KMS-11 (cell line): ENCODE results near the gene TXNRD1.

Experiments
- H2AFZ ChIP-seq: fragments of 200-600 bp; sonication (generic); 2 replicates; pipeline ENCODE4 v1.6.1; 2016; ENCODE audit warnings: antibody characterized with exemption, mixed run types, low read depth
- H3K27ac ChIP-seq: fragments of 200-600 bp; sonication (generic); 2 replicates; pipeline ENCODE4 v1.6.1; 2016; ENCODE audit warnings: mild to moderate bottlenecking, mixed run types
- H3K27me3 ChIP-seq: fragments of 200-600 bp; sonication (generic); 2 replicates; pipeline ENCODE4 v1.6.1; 2017; ENCODE audit warnings: mild to moderate bottlenecking, low read depth, mixed run types, moderate library complexity; ENCODE audit not compliant: insufficient read depth
- H3K36me3 ChIP-seq: fragments of 200-600 bp; sonication (generic); 2 replicates; pipeline ENCODE4 v1.6.1; 2017; ENCODE audit warnings: mild to moderate bottlenecking, mixed run types; ENCODE audit not compliant: insufficient read depth
- H3K4me1 ChIP-seq: fragments of 200-600 bp; sonication (generic); 2 replicates; pipeline ENCODE4 v1.6.1; 2016; ENCODE audit warnings: mild to moderate bottlenecking, low read depth, mixed run types; ENCODE audit not compliant: poor library complexity, severe bottlenecking
- H3K4me2 ChIP-seq: fragments of 200-600 bp; sonication (generic); 2 replicates; pipeline ENCODE4 v1.7.0; 2016; ENCODE audit warnings: mild to moderate bottlenecking, mixed run types
- H3K4me3 ChIP-seq: fragments of 200-600 bp; sonication (generic); IDR thresholded peaks from 2 replicates; pipeline ENCODE4 v1.6.1; 2017; ENCODE audit warnings: low read depth, low read length, mixed read lengths; ENCODE audit not compliant: insufficient read depth
- H3K79me2 ChIP-seq: fragments of 200-600 bp; sonication (generic); 2 replicates; pipeline ENCODE4 v1.6.1; 2016; ENCODE audit warnings: low read depth, mixed run types; ENCODE audit not compliant: insufficient read depth
- H3K9ac ChIP-seq: fragments of 200-600 bp; sonication (generic); 2 replicates; pipeline ENCODE4 v1.6.1; 2016; ENCODE audit warnings: mild to moderate bottlenecking, mixed run types
- H4K20me1 ChIP-seq: fragments of 200-600 bp; sonication (generic); 2 replicates; pipeline ENCODE4 v1.6.1; 2016; ENCODE audit warnings: mild to moderate bottlenecking, mixed run types; ENCODE audit not compliant: insufficient read depth
- TF ChIP-seq, protein P1 (sequence below): fragments of 200-600 bp; sonication (generic); conservative IDR thresholded peaks from 2 replicates; pipeline ENCODE4 v1.6.1; 2017; ENCODE audit warnings: low read depth, mild to moderate bottlenecking, antibody characterized with exemption, low read length, moderate library complexity, mixed read lengths

The TXNRD1 gene

DNA sequence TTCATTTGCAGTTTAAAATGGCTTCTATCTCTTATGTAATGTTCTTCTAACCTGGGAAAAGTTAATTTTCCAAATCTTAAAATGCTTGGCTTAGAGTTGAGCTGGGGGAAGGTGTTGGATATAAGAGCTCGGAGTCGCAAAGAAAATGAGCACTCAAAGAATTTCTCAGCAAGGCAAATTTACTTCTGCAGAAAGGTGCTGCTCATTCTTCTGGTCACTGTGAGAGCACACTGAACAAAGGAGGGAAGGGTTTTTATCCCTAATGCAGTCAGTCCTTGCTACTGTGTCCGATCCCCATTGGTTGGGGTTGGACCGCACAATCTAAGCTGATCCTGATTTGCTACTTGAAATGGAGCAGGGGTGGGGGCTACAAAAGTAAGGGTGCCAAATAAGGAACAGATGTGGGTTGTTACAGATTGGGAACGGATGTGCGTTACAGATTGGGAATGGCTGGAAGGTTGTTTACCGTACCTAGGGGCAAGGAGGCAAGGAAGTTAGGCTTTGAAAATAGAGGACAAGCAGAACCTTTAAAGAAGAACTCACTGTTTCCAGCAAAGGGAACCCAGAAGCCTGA lies 19.4 kb downstream of the TXNRD1 start:
- no peak overlapping the region for H3K4me2 ChIP-seq
- no peaks in the 10 kb centered on the region for H3K79me2 ChIP-seq
- H3K27me3 ChIP-seq, result no peaks in the 10 kb centered on the region
- no peaks in the 10 kb centered on the region for H3K4me1 ChIP-seq
- H4K20me1 ChIP-seq, result no peaks in the 10 kb centered on the region
- H3K27ac ChIP-seq, result no peak overlapping the region
- no peak overlapping the region for H2AFZ ChIP-seq
- TF ChIP-seq, protein P1, sequence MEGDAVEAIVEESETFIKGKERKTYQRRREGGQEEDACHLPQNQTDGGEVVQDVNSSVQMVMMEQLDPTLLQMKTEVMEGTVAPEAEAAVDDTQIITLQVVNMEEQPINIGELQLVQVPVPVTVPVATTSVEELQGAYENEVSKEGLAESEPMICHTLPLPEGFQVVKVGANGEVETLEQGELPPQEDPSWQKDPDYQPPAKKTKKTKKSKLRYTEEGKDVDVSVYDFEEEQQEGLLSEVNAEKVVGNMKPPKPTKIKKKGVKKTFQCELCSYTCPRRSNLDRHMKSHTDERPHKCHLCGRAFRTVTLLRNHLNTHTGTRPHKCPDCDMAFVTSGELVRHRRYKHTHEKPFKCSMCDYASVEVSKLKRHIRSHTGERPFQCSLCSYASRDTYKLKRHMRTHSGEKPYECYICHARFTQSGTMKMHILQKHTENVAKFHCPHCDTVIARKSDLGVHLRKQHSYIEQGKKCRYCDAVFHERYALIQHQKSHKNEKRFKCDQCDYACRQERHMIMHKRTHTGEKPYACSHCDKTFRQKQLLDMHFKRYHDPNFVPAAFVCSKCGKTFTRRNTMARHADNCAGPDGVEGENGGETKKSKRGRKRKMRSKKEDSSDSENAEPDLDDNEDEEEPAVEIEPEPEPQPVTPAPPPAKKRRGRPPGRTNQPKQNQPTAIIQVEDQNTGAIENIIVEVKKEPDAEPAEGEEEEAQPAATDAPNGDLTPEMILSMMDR, result no peak
- H3K9ac ChIP-seq, result no peak overlapping the region
- no peaks in the 10 kb centered on the region for H3K36me3 ChIP-seq
- H3K4me3 ChIP-seq, result no peak overlapping the region

DNA sequence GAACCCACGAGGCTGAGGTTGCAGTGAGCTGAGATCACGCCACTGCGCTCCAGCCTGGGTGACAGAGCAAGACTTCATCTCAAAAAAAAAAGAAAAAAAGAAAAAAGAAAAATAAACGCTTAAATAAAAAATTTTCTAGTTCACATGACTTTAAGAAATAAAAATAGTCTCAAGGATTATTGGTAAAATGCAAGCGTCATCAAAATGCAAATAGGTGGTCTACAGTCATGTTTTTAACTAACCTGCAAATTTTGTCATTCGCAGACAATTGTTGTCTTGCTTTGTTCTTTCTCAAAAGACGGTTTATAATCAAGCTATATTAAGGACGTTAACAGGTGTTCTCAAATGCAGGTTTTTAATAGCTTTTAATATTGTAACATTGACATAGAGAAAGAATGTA lies 22.4 kb downstream of the TXNRD1 start:
- TF ChIP-seq, protein P1, result no peak
- H3K4me1 ChIP-seq, result no peaks in the 10 kb centered on the region
- no peak overlapping the region for H3K9ac ChIP-seq
- H3K27ac ChIP-seq, result no peak overlapping the region
- no peak overlapping the region for H3K4me3 ChIP-seq
- no peak overlapping the region for H2AFZ ChIP-seq
- no peaks in the 10 kb centered on the region for H4K20me1 ChIP-seq
- no peaks in the 10 kb centered on the region for H3K79me2 ChIP-seq
- no peak overlapping the region for H3K4me2 ChIP-seq
- no peaks in the 10 kb centered on the region for H3K36me3 ChIP-seq
- H3K27me3 ChIP-seq, result no peaks in the 10 kb centered on the region

DNA sequence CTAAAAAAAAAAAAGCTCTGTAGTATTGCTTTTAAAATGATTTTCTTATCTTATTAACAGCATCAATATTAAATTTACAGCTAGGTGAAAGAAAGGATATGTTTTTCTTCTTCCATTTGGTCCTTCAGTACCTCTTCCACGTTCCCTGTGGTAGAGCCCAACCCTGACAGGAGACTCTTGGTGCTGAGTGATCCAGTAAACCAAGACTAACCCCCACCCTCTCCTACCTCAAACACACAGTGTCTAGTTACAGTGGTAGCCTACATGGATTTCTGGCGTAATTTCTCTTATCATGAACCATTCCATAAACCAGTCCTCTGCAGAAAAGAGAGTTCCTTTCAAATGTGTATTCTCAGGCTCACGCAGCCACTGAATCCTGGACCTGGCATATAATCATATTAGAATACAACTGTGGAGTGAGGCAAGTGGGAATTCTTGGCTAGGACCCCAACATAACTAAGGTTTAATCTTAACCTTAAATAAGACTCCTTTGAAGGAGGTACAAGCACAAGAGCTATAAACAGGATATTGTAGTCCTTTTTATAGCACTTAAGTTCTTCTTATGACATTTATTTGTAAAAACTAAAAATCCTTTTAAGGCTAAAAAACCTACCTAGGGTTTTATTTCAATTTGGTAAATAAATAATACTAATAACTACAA lies 27.1 kb downstream of the TXNRD1 start:
- Histone ChIP-seq H3K27me3 (no peaks in the 10 kb centered on the region), H3K36me3 (no peaks in the 10 kb centered on the region), H4K20me1 (no peaks in the 10 kb centered on the region), H3K4me2 (no peak overlapping the region), H3K4me1 (no peaks in the 10 kb centered on the region), H3K79me2 (no peaks in the 10 kb centered on the region), H3K27ac (no peak overlapping the region), H3K4me3 (no peak overlapping the region), H3K9ac (no peak overlapping the region), H2AFZ (no peak overlapping the region)
- TF ChIP-seq, protein P1, result no peak

DNA sequence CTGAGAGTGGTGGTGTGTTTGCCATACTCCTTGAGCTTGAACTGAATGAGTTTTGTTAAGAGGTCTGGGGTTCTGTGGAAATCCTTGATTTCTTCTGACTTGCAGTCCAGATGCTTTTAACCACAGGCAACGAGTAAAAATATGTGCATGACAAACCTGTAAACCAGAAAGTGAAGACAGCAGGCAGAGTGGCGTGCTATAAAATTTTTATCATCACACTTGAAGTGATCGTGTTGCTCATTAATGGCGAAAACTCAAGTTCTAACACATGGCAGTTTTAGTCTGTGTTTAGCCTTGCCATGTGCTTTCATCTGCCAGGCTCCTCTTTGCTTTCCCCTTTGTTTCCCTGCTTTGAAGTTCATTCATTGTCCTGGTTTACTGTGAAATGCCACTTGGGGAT lies 28.0 kb downstream of the TXNRD1 start:
- TF ChIP-seq, protein P1, result no peak
- no peaks in the 10 kb centered on the region for H4K20me1 ChIP-seq
- no peak overlapping the region for H3K27ac ChIP-seq
- no peaks in the 10 kb centered on the region for H3K4me1 ChIP-seq
- H3K79me2 ChIP-seq, result no peaks in the 10 kb centered on the region
- no peaks in the 10 kb centered on the region for H3K27me3 ChIP-seq
- no peak overlapping the region for H2AFZ ChIP-seq
- no peaks in the 10 kb centered on the region for H3K36me3 ChIP-seq
- H3K4me3 ChIP-seq, result no peak overlapping the region
- no peak overlapping the region for H3K9ac ChIP-seq
- no peak overlapping the region for H3K4me2 ChIP-seq
